Skeletal muscle cell (primary cell): ENCODE measurements around the gene RASAL1.
"Not testable (repeated sequence)": the region's sequence is repeated elsewhere in the genome, so short reads cannot be mapped to it uniquely, and the experiment has no call there.

Experiments used
- DNase-seq: peaks from one replicate; pipeline ENCODE4 v3.0.0-alpha.2; 2010; ENCODE audit warnings: low read depth
- H3K4me3 ChIP-seq: 2 replicates; pipeline ENCODE4 v1.5.1; 2011; ENCODE audit warnings: low read depth, mild to moderate bottlenecking, control low read depth, low read length, moderate library complexity

The RASAL1 gene

DNA sequence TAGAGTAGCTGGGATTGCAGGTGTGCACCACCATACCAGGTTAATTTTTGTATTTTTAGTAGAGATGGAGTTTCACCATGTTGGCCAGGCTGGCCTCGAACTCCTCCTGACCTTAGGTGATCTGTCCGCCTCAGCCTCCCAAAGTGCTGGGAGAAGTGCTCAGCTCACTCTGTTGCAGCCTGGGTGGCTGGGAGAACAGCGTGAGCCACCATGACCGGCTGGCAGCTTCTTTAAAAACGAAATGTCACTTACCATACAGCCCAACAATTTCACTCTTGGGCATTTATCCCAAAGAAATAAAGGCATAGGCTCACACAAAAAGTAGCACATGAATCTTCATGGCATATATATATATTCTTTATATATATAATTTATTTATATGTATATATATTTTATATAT, 9.2 kb upstream of the RASAL1 start:
- no peak overlapping the region for H3K4me3 ChIP-seq
- DNase-seq, result no peak

DNA sequence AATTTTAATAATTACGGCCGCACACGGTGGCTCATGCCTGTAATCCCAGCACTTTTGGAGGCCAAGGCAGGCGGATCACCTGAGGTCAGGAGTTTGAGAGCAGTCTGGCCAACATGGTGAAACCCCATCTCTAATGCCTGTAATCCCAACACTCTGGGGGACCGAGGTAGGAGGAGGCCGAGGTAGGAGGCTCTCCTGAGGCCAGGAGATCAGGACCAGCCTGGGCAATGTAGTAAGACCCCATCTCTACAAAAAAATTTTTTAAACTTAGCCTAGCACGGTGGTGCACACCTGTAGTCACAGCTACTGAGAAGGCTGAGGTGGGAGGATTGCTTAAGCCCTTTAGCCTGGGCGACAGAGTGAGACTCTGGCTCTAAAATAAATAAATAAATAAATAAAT, 8.4 kb upstream of the RASAL1 start:
- DNase-seq, result no peak
- no peak overlapping the region for H3K4me3 ChIP-seq

DNA sequence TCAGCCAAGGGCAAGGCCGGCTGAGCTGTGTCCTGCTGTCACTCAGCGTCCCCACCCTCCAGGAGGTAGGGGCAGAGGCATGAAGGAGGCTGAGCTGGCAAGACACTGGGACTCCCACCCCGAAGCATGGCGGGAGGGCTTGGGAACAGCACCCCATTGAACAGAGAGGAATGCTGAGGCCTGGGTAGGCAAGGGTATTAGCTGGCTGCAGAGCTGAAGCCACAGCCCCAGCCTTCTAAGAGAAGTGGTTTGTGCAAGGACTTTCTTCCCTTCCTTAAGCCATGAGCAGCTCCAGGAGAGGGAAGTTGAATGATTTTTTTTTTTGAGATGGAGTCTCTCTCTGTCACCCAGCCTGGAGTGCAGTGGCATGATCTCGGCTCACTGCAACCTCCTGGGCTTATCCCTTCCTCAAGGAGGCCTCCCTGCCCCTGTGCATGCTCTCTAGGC, 7.3 kb upstream of the RASAL1 start:
- DNase-seq, result no peak
- no peak overlapping the region for H3K4me3 ChIP-seq

DNA sequence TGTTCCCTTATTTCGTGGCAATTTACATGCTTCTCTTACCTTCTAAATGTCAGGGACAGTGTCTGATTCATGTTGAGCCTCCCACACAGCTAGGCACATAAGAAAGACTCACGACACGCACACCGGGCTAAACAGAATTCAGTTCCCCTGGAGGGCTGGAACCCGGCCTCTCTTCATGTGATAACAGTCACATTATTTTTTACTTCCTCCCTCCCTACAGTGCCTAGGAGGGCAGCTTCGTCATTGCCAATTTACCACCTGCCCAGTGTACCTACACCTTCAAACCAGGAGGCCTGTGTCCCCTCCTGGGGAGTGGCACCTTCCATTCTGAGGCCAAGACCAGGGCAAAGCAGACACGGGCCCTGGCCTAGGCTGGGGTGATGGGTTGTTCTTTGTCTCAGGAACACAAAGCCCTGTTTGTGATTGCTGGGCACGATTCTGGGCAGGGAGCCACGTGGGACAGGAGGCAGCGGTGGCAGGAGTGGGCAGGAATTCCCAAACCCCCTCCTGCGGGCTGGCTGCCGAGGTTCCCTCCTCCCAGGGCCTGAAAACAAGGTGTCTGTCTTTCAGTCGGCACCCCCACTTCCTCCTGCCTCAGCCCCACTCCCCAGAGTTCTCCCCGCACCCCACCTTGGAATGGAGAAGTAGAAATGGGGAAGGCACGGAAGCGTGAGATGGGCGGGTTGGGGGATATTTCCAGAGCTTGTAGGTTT, 6.8 kb upstream of the RASAL1 start:
- no peak for DNase-seq
- H3K4me3 ChIP-seq, result no peak overlapping the region

DNA sequence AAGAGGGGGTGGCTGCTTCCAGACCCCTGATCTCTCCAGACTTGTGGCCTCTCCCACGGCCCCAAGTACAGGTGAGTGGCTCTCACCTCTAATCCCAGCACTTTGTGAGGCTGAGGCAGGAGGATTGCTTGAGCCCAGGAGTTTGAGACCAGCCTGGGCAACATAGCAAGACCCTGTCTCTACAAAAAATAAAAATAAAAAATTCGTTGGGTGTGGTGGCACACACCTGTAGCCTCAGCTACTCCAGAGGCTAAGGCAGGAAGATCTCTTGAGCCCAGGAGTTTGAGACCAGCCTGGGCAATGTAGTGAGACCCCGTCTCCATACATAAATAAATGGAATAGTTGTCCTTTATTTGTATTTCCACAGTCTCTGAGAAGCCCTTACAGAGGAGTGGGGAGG, 6.2 kb upstream of the RASAL1 start:
- not testable (repeated sequence) for DNase-seq, H3K4me3 ChIP-seq

DNA sequence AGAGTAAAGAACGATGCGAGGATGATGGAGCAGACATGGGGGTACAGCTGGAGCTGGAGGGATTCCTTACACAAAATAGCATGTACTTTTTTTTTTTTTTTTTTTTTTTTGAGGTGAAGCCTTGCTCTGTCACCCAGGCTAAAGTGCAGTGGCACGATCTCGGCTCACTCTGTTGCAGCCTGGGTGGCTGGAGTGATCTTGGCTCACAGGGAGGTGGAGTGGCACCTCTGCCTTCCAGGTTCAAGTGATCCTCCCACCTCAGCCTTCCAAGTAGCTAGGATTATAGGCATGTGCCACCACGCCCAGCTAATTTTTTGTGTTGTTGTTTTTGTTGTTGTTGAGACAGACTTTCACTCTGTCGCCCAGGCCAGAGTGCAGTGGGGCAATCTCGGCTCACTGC, 5.1 kb upstream of the RASAL1 start:
- H3K4me3 ChIP-seq, result no peak overlapping the region
- no peak for DNase-seq

DNA sequence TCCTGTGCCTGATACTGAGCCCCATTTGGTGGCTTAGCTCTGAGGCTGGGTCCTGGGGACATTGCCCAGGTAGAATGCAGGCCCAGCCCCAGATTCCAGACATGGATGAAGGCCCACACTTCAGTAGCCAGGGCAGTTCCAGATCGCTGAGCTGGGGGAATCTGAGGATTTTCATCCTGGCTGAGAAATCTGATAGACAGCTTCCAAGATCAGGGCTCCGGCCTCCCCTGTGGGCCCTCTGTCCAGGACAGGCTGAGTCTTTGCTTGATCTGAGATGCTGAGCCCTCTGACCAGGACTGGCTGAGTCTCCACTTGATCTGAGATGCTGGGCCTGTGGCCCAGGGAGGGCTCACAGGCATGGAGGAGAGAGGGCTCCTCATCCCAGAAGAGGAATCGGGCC, 3.3 kb upstream of the RASAL1 start:
- DNase-seq, result no peak
- no peak overlapping the region for H3K4me3 ChIP-seq

DNA sequence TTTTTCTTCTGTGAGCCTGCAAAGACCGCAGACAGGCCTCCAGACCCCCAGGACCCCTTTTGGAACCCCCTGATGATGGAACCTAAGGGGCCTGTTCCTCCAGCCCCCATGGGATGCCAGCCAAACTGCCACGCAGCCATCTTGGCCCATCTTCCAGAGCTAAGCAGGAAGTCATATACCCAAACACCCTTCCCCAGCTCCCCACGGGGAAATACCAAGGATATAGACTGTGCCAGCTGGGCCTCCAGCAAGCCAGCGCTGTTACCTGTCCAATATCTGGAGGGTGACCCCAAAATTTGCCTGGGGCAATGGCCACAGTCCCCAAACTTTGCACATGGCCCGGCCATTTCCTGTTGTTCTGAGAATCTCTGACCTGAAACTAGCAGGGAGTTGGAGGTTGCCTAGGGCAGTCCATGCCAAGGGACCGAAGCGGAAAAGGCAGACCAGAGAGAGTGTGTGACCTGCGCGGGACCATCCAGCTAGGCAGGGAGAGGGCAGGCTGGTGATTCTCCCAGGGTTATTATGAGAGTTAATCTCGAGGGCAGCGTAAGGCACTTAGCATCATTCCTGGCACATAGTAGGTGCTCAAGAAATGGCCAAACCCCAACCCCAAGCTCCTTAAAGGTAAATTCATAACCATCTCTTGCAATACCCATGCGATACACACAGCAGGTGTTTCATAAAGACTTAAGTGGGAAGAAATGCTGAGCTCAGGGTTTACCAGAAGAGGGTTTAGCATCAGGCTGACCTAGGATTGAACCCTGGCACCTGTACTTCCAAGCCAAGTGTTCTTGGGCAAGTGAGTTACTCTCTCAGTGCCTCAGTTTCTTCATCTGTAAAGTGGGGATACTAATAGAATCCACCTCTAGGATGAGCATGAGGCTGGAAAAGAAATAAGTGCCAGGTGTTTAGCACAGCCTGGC, 2.6 kb upstream of the RASAL1 start:
- no peak for DNase-seq
- H3K4me3 ChIP-seq, result no peak overlapping the region

DNA sequence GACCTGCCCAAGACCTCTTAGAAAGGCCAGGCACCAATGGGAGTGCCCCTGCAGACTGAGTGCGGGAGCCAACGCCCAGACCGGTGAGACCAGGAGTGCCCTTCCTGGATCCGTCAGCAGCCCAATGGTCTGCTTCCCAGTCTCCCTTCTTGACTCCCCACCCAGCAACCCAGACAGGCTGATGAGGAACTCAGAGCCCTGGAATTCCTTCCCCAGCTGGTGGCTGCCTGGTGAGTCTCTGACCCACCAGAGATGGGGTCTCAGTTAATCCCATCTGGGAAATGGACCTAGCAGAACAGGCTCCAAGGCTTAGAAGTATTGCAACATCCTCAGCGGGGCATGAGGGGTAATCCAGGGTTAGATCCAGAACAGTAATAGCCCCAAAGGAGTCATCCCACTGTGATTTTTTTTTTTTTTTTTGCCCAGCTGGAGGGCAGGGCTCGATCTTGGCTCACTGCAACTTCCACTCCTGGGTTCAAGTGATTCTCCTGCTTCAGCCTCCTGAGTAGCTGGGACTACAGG, 1.5 kb upstream of the RASAL1 start:
- no peak for DNase-seq
- H3K4me3 ChIP-seq, result no peak overlapping the region

DNA sequence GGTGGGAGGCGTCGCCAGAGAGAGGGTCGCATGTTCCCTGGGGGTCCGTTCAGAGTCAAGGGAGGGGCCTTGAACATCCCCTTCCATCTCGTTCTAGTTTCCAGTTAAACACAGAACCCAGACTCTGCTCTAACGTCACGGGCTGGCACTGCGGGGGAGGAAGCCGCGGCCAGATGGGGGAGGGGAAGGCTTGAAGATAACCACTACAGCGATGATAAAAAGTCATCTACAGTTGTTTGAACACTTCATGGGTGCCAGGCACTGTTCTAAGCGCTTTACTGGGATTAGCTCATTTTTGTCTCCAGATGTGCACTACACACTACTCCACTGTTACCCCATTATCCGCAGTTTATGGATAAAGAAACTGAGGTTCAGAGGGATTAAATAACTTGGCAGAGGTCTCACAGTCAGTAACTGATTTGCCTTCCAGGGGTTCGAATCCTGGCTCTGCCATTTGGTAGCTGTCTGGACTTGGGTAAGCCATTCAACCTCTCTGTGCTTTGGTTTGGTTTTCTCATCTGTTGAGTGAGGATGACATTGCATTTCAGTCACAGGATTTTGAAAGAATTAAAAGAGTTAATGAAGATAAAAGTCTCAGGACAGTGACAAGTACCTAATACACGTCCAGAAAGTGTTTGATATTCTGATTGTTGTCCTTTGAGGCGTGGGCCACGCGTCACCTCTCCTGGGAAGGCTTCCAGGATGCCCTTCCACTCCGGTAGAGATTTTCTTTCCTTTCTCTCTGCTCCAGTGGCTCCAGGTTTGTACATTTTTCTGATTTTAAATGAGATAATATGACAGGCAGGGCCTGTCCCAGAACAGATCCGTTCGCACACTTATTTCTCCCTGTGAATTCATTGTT, 798 bp upstream of the RASAL1 start:
- no peak for DNase-seq
- H3K4me3 ChIP-seq, result no peak overlapping the region

DNA sequence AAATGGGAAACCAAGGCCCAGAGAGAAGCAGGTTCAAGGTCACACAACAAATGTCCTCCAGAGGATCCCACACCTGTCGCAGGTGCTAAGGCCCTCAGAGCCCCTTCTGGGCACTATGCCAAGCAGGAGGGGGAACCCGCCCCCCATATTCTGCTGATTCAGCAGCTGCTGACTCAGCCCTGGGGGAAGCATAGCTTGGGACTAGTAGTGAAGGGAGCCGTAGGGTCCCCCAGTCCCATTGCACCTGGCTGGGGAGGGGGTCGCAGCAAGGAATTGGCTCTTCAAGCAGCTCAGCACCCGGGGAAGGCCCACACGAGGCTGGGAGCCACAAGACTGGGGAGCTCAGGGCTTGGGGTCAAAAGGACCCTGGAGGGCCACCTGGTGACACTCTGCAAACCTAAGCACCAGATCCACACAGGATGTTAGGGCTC, 1.0 kb downstream of the RASAL1 start:
- no peak for DNase-seq
- H3K4me3 ChIP-seq, result no peak overlapping the region

DNA sequence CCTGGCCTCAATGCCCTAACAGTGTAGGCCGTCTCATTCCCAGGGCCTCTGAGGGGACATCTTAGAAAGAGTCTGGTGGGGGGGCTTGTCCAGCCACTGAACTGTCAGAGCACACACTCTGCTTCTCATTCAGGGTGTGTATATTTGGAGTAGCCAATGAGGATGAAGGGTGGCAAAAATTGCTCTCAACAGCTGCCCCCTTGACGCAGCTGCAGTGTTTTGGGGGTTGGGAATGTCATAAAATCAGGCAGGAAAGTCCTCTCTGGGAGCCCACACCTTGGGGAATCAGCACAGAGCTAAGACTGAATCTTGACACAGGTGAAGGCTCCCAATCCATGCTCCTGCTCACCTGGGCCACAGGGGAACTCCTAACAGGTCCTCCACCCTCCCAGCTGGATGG, 1.5 kb downstream of the RASAL1 start:
- no peak for DNase-seq

DNA sequence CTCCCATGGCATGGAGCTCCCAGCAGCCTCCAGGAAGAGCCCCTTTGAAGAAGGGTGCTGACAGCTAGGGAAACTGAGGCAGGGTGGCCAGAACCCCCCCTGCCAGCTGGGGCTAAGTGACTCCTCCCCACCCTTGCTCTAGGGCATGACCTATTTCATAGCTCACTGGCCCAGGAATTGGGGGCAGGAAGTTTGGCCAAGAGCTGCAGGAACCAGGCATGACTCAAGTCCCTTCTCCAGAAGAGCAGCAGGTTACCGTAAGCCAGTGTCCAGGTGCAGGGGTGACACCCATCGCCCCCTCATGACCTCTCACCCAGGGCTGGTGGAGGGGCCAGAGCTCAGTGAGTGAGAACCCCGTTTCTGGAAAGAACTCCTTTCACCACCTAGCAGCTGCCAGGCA, 1.9 kb downstream of the RASAL1 start:
- DNase-seq, result no peak
- no peak overlapping the region for H3K4me3 ChIP-seq

More for the DNA sequence above, 1.5 kb downstream of the RASAL1 start:
- no peak overlapping the region for H3K4me3 ChIP-seq

DNA sequence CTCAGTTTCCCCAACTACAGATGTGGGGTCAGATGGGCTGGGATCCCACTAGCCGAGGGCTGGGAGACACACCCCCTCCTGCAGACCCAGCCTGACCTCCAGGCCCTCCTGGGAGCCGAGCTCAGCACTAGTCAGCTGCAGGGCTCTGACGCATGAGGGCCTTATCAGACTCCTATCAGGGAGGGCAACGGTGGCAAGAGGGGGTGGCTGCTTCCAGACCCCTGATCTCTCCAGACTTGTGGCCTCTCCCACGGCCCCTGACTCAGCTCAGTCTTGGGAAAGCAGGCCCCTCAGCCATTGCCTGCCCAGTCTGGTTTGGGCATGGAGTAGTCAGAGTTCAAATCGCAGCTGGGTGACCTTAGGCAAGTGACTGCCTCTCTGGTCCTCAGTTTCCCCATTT, 2.5 kb downstream of the RASAL1 start:
- no peak for DNase-seq
- no peak overlapping the region for H3K4me3 ChIP-seq

DNA sequence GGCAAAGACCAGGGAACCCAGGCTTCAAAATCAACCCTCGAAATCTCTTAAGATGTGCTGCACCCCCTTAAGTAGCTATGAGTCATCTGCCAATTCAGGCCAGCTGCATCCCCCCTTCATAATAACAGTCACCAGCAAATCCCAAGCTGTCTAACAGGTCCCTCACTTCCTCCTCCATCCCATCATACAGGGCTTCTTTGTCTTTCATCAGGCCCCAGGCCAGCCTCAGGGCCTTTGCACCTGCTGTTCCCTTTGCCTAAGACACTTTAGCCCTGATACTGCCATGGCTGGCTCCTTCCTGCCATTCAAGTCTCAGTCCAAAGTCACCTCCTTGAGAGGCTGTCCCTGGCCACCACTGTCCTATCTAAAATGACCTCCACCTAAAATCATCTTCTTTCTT, 4.0 kb downstream of the RASAL1 start:
- H3K4me3 ChIP-seq, result no peak overlapping the region
- no peak for DNase-seq

DNA sequence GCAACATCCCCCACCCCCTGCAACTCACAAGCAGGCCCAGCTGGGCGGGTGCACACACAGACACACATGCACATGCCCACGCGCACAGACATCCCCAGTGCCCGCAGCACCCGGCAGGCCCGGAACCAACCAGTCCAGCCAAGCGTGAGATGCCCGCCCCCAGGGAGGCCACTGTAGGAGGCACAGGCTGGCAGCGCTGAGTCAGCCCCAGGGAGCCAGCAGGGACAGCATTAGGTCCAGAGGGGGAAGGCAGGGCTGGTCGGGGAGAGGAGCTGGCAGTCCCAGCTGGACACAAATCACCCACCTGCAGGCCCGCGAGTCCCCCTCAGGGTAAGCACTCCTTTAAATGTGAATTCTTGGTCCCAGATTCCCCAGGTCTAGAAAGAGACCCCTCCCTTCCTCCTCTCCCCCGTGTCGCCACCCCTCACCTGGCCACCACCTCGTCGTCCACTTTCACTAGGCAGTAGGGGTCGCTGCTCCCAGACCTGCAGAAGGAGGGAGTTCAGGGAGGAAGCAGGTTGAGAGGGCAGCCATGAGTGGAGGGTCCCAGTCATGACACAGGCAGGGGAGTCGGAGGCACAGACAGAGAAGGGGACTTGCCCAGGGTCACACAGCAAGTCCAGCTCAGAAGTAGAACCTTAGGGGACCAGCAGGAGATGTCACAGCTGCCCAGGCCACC, 5.0 kb downstream of the RASAL1 start:
- no peak for DNase-seq
- H3K4me3 ChIP-seq, result no peak overlapping the region

DNA sequence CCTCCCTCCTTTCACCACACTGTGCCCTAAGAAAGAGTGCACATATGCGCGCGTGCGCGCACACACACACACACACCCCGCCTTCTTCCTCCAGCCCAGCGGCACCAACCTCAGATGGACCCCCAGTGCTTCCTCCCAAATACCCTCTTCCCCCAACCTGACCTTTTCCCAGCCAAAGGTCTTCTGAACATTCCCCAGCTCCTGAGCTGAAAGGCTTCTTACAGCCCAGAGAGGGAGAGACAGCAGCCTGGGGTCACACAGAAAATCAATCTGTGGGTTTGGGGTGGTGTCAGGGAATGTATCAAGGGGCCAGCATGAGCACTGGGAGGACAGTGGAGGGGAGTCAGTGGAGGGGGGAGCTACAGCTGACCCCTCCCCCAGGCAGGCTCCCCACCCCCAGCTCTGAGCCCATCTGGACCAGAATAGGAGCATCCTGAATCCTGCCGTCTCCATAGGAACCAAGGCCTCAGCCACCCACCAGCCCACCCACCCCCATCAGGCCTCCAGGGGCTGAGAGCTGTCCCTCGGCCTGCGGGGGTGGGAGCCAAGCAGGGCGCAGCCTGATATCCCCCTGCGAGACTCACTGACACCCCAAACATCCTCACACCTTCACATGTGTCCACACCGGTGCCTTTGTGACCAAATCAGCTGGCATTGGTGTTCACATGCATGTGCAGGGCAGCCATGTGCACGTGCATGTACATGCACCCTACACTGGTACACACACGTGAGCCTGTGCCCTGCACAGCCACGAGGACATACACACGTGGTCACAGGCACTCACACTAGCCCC, 5.7 kb downstream of the RASAL1 start:
- H3K4me3 ChIP-seq, result no peak overlapping the region
- DNase-seq, result no peak
